Uterus (tissue), 2 donors: ENCODE data around the gene EIF2S3B.

Source experiments
- POLR2A ChIP-seq, 2 donors: fragments of 450-650 bp; IDR thresholded peaks; one replicate each; pipeline ENCODE4 v1.6.1; 2016; ENCODE audit warnings: antibody characterized with exemption in 2 of 2, mild to moderate bottlenecking in 1 of 2, moderate library complexity in 1 of 2
- TF ChIP-seq, protein P1 (sequence below), 4 experiments: fragments of 200-600 bp in 2 of 4; fragments of 450-650 bp in 2 of 4; sonication (generic) in 2 of 4; IDR thresholded peaks; one replicate each; pipeline ENCODE4 v1.5.1; 2016 to 2019; ENCODE audit warnings: antibody characterized with exemption in 4 of 4, mild to moderate bottlenecking in 2 of 4, moderate library complexity in 1 of 4

DNA sequence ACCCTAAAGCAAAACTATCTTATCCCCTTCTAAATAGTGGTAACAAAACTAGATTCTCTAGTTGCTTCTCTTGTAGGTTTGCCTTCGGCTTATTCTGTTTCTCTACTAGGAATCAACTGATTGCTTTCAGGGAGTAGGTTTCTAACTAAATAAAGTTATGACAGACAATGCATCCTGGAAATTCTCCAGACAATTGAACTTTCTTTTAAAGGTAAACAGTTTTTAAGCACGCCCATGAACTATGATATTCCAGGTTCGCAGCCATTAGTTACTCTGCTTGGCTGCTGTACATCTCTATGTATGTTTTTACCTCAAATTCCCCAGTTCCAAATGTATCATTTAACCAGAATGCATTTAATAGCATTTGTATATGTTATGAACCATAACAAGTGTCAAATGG is 23.9 kb downstream of the EIF2S3B start:
- TF ChIP-seq, protein P1, sequence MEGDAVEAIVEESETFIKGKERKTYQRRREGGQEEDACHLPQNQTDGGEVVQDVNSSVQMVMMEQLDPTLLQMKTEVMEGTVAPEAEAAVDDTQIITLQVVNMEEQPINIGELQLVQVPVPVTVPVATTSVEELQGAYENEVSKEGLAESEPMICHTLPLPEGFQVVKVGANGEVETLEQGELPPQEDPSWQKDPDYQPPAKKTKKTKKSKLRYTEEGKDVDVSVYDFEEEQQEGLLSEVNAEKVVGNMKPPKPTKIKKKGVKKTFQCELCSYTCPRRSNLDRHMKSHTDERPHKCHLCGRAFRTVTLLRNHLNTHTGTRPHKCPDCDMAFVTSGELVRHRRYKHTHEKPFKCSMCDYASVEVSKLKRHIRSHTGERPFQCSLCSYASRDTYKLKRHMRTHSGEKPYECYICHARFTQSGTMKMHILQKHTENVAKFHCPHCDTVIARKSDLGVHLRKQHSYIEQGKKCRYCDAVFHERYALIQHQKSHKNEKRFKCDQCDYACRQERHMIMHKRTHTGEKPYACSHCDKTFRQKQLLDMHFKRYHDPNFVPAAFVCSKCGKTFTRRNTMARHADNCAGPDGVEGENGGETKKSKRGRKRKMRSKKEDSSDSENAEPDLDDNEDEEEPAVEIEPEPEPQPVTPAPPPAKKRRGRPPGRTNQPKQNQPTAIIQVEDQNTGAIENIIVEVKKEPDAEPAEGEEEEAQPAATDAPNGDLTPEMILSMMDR (IDR thresholded peaks at IDR 0.05) = no peak
- no peak for TF ChIP-seq POLR2A (IDR thresholded peaks at IDR 0.05)
